Measurements from ENCODE around the gene ERFE.

Gene ERFE

GRCh38 chr2:238131761-238132462 is 26.9 kb upstream of the ERFE start:
- DNase-seq: no peak
- H3K27ac Mint-ChIP-seq: no peak overlapping the region

GRCh38 chr2:238132463-238133450 is 26.0 kb upstream of the ERFE start:
- Mint-ChIP-seq H3K36me3 (ENCODE audit: low read depth) (no peaks in the 10 kb centered on the region), H3K27ac (no peak overlapping the region), H3K4me1 (ENCODE audit: low read depth) (no peaks in the 10 kb centered on the region), H3K27me3 (no peaks in the 10 kb centered on the region), H3K4me3 (no peak overlapping the region), H3K9me3 (no peaks in the 10 kb centered on the region)
- DNase-seq: no peak

More at GRCh38 chr2:238131761-238132462, 26.9 kb upstream of the ERFE start:
- no peaks in the 10 kb centered on the region for H3K9me3 Mint-ChIP-seq
- H3K27me3 Mint-ChIP-seq: no peaks in the 10 kb centered on the region
- no peaks in the 10 kb centered on the region for H3K36me3 Mint-ChIP-seq (ENCODE audit: low read depth)
- no peaks in the 10 kb centered on the region for H3K4me1 Mint-ChIP-seq (ENCODE audit: low read depth)
- no peak overlapping the region for H3K4me3 Mint-ChIP-seq

- Mint-ChIP-seq H3K27me3 (no peaks in the 10 kb centered on the region), H3K27ac (no peak overlapping the region), H3K9me3 (no peaks in the 10 kb centered on the region), H3K4me3 (no peak overlapping the region), H3K4me1 (ENCODE audit: low read depth) (no peaks in the 10 kb centered on the region), H3K36me3 (ENCODE audit: low read depth) (no peaks in the 10 kb centered on the region)
- no peak for DNase-seq
Measured at GRCh38 chr2:238133499-238134392, 25.0 kb upstream of the ERFE start.

- H3K36me3 Mint-ChIP-seq (ENCODE audit: low read depth): no peaks in the 10 kb centered on the region
- DNase-seq: no peak
- no peak overlapping the region for H3K4me3 Mint-ChIP-seq
- no peaks in the 10 kb centered on the region for H3K4me1 Mint-ChIP-seq (ENCODE audit: low read depth)
- H3K27me3 Mint-ChIP-seq: no peaks in the 10 kb centered on the region
- no peak overlapping the region for H3K27ac Mint-ChIP-seq
- H3K9me3 Mint-ChIP-seq: no peaks in the 10 kb centered on the region
Measured at GRCh38 chr2:238134393-238134785, 24.4 kb upstream of the ERFE start.

- DNase-seq: no peak
- Mint-ChIP-seq H3K4me1 (ENCODE audit: low read depth) (no peaks in the 10 kb centered on the region), H3K27ac (no peak overlapping the region), H3K27me3 (no peaks in the 10 kb centered on the region), H3K4me3 (no peak overlapping the region), H3K9me3 (no peaks in the 10 kb centered on the region), H3K36me3 (ENCODE audit: low read depth) (no peaks in the 10 kb centered on the region)
Measured at GRCh38 chr2:238135601-238136150, 23.1 kb upstream of the ERFE start.

- DNase-seq: no peak
- H3K27me3 Mint-ChIP-seq: no peaks in the 10 kb centered on the region
- H3K27ac Mint-ChIP-seq: no peak overlapping the region
- peaks cover 6% of the 10 kb centered on the region for H3K4me1 Mint-ChIP-seq (ENCODE audit: low read depth)
- no peaks in the 10 kb centered on the region for H3K36me3 Mint-ChIP-seq (ENCODE audit: low read depth)
- no peaks in the 10 kb centered on the region for H3K9me3 Mint-ChIP-seq
- H3K4me3 Mint-ChIP-seq: no peak overlapping the region
Measured at GRCh38 chr2:238136820-238137537, 21.8 kb upstream of the ERFE start.

GRCh38 chr2:238137885-238138284 is 20.9 kb upstream of the ERFE start:
- no peaks in the 10 kb centered on the region for H3K36me3 Mint-ChIP-seq (ENCODE audit: low read depth)
- H3K4me3 Mint-ChIP-seq: no peak overlapping the region
- no peaks in the 10 kb centered on the region for H3K9me3 Mint-ChIP-seq
- peaks cover 6% of the 10 kb centered on the region for H3K4me1 Mint-ChIP-seq (ENCODE audit: low read depth)
- no peak for DNase-seq
- no peaks in the 10 kb centered on the region for H3K27me3 Mint-ChIP-seq
- no peak overlapping the region for H3K27ac Mint-ChIP-seq

- H3K4me3 Mint-ChIP-seq: no peak within 1 kb of the TSS
- no peaks in the 10 kb centered on the region for H3K9me3 Mint-ChIP-seq
- no peaks in the 10 kb centered on the region for H3K36me3 Mint-ChIP-seq (ENCODE audit: low read depth)
- no peak within 1 kb of the TSS for H3K27ac Mint-ChIP-seq
- no peaks in the 10 kb centered on the region for H3K27me3 Mint-ChIP-seq
- no peak for DNase-seq
- peaks cover 6% of the 10 kb centered on the region for H3K4me1 Mint-ChIP-seq (ENCODE audit: low read depth)
Measured at GRCh38 chr2:238138331-238139195, 20.2 kb upstream of the ERFE start, which contains the start of gene KLHL30. KLHL30 (plus strand) TSS chr2:238138668; CDS start chr2:238140755, 2,087 bp downstream.

- Mint-ChIP-seq H3K36me3 (ENCODE audit: low read depth) (no peaks in the 10 kb centered on the region), H3K27me3 (no peaks in the 10 kb centered on the region), H3K4me3 (no peak overlapping the region), H3K4me1 (ENCODE audit: low read depth) (peaks cover 9% of the 10 kb centered on the region), H3K27ac (no peak overlapping the region), H3K9me3 (no peaks in the 10 kb centered on the region)
- DNase-seq: peak; percentile 58
Measured at GRCh38 chr2:238139196-238140039, 19.4 kb upstream of the ERFE start.

GRCh38 chr2:238140040-238140439 is 18.7 kb upstream of the ERFE start:
- H3K4me3 Mint-ChIP-seq: no peak overlapping the region
- no peaks in the 10 kb centered on the region for H3K9me3 Mint-ChIP-seq
- no peak for DNase-seq
- H3K36me3 Mint-ChIP-seq (ENCODE audit: low read depth): no peaks in the 10 kb centered on the region
- no peak overlapping the region for H3K27ac Mint-ChIP-seq
- H3K4me1 Mint-ChIP-seq (ENCODE audit: low read depth): peaks cover 9% of the 10 kb centered on the region
- H3K27me3 Mint-ChIP-seq: no peaks in the 10 kb centered on the region

- no peak for DNase-seq
- no peaks in the 10 kb centered on the region for H3K36me3 Mint-ChIP-seq (ENCODE audit: low read depth)
- no peaks in the 10 kb centered on the region for H3K27me3 Mint-ChIP-seq
- no peak overlapping the region for H3K4me3 Mint-ChIP-seq
- H3K9me3 Mint-ChIP-seq: no peaks in the 10 kb centered on the region
- peaks cover 9% of the 10 kb centered on the region for H3K4me1 Mint-ChIP-seq (ENCODE audit: low read depth)
- H3K27ac Mint-ChIP-seq: no peak overlapping the region
Measured at GRCh38 chr2:238140721-238141540, 17.8 kb upstream of the ERFE start.

Data from activated T-cell treated with anti-CD3 and anti-CD28 coated beads, Interleukin-2, amount 50 U/mL, for 24 hours (primary cell).